ENCODE results near the gene GGN. TPM values are rescaled to one million over a fixed set of nuclear protein-coding genes. Genes with fewer than 3 reads are reported as not detected.

The GGN gene
- total RNA-seq, 1 donor from 2014 or later, result 0.59 TPM

DNA sequence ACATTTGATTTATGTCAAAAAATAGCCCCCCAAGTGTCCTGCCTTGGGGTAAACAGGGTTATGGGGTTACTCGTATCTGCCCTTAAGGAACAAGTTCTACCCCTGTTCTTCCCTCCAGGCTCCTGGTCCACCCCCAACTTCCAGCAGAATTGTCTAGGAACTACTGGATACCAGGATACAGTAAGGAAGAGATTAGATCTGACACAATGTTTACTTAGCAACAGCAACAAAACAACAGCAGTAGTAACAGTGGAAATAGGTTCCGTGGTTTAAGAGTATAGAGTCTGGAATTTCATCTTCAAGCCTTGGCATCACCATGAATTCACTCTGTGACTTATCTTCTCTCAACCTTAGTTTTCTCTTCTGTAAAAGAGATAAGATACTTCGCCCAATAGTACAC lies 13.3 kb upstream of the GGN start:
- DNase-seq, result no peak
- Histone ChIP-seq H3K4me1 (peaks cover 12% of the 10 kb centered on the region), H3K9me3 (no peaks in the 10 kb centered on the region), H3K4me3 (no peak overlapping the region), H3K27ac (no peak overlapping the region), H3K36me3 (peaks cover 13% of the 10 kb centered on the region), H3K27me3 (ENCODE audit: low read depth) (peaks cover 38% of the 10 kb centered on the region)
- intact Hi-C loops (cut with DNase I), result no loop called here
- ATAC-seq, result no peak
- TF ChIP-seq CTCF (IDR thresholded peaks at IDR 0.05), result no peak

DNA sequence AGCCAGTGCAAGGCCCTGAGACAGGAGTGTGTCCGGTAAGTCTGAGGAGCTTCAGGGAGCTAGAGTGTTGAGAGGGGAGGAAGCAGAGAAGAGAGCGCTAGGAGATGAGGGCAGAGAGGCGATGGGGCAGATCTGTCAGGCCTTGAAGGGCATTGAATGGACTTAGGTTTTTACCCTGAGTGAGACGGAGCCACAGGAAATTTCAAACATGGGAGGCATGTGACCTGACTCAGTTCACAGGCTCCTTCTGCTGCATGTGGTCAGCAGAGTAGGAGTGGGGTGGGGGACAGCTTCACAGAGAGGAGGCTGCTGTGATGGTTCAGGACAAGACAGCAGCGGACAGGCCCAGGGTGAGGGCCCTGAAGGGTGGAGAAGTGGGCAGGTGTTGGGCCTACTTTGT lies 12.5 kb upstream of the GGN start:
- Histone ChIP-seq H3K27me3 (ENCODE audit: low read depth) (peaks cover 46% of the 10 kb centered on the region), H3K4me1 (peaks cover 12% of the 10 kb centered on the region), H3K27ac (no peak overlapping the region), H3K9me3 (no peaks in the 10 kb centered on the region), H3K36me3 (peaks cover 7% of the 10 kb centered on the region), H3K4me3 (no peak overlapping the region)
- intact Hi-C loops (cut with DNase I), result no loop called here
- ATAC-seq (no peak), DNase-seq (no peak)
- no peak for TF ChIP-seq CTCF (IDR thresholded peaks at IDR 0.05)

DNA sequence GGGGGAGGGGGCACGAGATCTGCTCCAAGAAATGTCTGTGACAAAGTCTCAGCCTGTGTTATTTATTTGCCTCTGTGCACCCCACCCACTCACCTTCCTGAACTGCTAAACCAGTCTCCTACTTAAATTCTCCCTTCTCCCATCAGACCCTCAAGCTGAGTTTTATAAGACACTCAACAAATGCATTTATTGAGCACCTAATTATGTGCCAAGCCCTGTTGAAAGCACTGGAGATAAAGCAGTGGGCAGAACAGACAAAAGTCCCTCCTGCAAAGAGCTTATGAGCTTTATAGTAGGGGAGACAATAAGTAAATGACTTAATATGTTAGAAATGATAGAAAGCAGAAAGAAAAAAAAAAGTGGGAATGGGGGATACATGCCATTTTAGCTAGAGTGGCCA lies 11.7 kb upstream of the GGN start:
- H3K27me3 ChIP-seq (ENCODE audit: low read depth), result peaks cover 54% of the 10 kb centered on the region

GRCh38 chr19:38399081-38399480 lies 11.2 kb upstream of the GGN start:
- no peak overlapping the region for H3K27ac ChIP-seq
- intact Hi-C loops (cut with DNase I), result no loop called here
- H3K9me3 ChIP-seq, result no peaks in the 10 kb centered on the region
- H3K4me1 ChIP-seq, result peaks cover 8% of the 10 kb centered on the region
- TF ChIP-seq CTCF (IDR thresholded peaks at IDR 0.05), result no peak
- H3K4me3 ChIP-seq, result no peak overlapping the region
- no peaks in the 10 kb centered on the region for H3K36me3 ChIP-seq
- DNase-seq (no peak), ATAC-seq (no peak)
- H3K27me3 ChIP-seq (ENCODE audit: low read depth), result peaks cover 58% of the 10 kb centered on the region

More for the DNA sequence above, 11.7 kb upstream of the GGN start:
- no peaks in the 10 kb centered on the region for H3K36me3 ChIP-seq
- H3K9me3 ChIP-seq, result no peaks in the 10 kb centered on the region
- no peak for DNase-seq
- no peak overlapping the region for H3K27ac ChIP-seq
- peaks cover 12% of the 10 kb centered on the region for H3K4me1 ChIP-seq
- no peak for ATAC-seq
- H3K4me3 ChIP-seq, result no peak overlapping the region
- no peak for TF ChIP-seq CTCF (IDR thresholded peaks at IDR 0.05)
- intact Hi-C loops (cut with DNase I), result no loop called here

DNA sequence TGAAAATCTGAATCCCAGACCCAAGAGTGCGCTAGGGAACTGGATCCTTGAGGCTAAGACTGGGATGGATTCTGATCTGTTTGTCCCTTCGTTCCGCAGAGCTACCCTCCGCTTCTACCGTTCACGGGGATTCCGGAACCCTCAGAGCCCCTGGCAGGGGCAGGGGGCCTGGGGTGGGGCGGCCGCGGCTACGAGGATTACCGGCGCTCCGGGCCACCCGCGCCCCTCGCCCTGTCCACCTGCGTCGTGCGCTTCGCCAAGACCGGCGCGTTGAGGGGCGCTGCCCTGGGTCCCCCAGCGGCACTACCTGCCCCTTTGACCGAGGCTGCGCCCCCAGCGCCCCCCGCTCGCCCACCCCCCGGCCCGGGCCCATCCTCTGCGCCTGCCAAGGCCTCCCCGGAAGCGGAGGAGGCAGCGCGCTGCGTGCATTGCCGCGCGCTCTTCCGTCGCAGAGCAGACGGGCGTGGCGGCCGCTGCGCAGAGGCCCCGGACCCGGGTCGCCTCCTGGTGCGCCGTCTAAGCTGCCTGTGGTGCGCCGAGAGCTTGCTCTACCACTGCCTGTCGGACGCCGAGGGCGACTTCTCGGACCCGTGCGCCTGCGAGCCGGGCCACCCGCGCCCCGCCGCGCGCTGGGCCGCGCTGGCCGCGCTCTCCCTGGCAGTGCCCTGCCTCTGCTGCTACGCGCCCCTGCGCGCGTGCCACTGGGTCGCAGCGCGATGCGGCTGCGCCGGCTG lies 7.7 kb upstream of the GGN start:
- peak in 1 of 2 donors; percentile 16 for ATAC-seq
- Histone ChIP-seq H3K4me1 (no peaks in the 10 kb centered on the region), H3K36me3 (no peaks in the 10 kb centered on the region), H3K27ac (no peak overlapping the region), H3K27me3 (ENCODE audit: low read depth) (peaks cover 59% of the 10 kb centered on the region), H3K9me3 (no peaks in the 10 kb centered on the region), H3K4me3 (peak overlapping the region; percentile 25)
- DNase-seq, result no peak
- intact Hi-C loops (cut with DNase I), result no loop called here
- TF ChIP-seq CTCF (IDR thresholded peaks at IDR 0.05), result no peak

Data from lower lobe of right lung (tissue), 2 donors.